ENCODE data around the gene SMAD6. TPM values are rescaled to one million over a fixed set of nuclear protein-coding genes. Genes with fewer than 3 reads are reported as not detected.

The SMAD6 gene
- total RNA-seq, 4 donors from 2014 or later: 9.4 to 18.9 (median 14.3) TPM

GRCh38 chr15:66745530-66746230 is 43.6 kb downstream of the SMAD6 start:
- Histone ChIP-seq H3K4me3 (no peak overlapping the region), H3K4me1 (peaks cover 53 to 76% (median 66%) of the 10 kb centered on the region in 4 donors), H3K27me3 (no peaks in the 10 kb centered on the region), H3K27ac (replicated peaks in 1 of 4) (no peak overlapping the region), H3K9me3 (no peaks in the 10 kb centered on the region), H3K36me3 (no peaks in the 10 kb centered on the region)
- 95% methylated on average over 9 of the region's 9 CpGs for WGBS
- no peak for DNase-seq (ENCODE audit: extremely low spot score)
- TF ChIP-seq, protein P1, sequence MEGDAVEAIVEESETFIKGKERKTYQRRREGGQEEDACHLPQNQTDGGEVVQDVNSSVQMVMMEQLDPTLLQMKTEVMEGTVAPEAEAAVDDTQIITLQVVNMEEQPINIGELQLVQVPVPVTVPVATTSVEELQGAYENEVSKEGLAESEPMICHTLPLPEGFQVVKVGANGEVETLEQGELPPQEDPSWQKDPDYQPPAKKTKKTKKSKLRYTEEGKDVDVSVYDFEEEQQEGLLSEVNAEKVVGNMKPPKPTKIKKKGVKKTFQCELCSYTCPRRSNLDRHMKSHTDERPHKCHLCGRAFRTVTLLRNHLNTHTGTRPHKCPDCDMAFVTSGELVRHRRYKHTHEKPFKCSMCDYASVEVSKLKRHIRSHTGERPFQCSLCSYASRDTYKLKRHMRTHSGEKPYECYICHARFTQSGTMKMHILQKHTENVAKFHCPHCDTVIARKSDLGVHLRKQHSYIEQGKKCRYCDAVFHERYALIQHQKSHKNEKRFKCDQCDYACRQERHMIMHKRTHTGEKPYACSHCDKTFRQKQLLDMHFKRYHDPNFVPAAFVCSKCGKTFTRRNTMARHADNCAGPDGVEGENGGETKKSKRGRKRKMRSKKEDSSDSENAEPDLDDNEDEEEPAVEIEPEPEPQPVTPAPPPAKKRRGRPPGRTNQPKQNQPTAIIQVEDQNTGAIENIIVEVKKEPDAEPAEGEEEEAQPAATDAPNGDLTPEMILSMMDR (IDR thresholded peaks at IDR 0.05): no peak
- TF ChIP-seq EP300 (IDR thresholded peaks at IDR 0.05): no peak
- no peak for TF ChIP-seq POLR2AphosphoS5 (IDR thresholded peaks at IDR 0.05)
- no peak for TF ChIP-seq POLR2A (IDR thresholded peaks at IDR 0.05; ENCODE audit: low read depth)
- intact Hi-C loops (cut with DNase I): no loop called here

DNA sequence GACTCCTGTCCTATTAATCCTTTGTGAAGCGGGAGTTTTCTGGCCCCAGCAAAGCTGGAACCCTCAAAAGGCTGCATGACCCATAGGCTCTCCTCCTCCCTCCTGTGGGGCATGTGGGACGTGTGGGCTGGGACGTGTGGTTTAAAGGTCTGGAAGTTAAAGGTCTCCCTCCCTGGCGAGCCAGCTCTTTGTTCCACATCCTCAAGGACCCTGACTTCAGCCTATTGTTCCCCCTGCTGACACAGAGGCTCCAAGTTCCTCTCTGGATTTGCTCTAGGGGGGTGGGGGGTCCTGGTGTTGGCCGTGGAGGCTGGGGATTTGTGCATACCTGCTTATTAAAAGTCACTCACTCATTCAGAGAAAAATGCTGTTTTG is 44.2 kb downstream of the SMAD6 start:
- Histone ChIP-seq H3K4me3 (no peak overlapping the region), H3K9me3 (no peaks in the 10 kb centered on the region), H3K27me3 (no peaks in the 10 kb centered on the region), H3K4me1 (peaks cover 53 to 77% (median 69%) of the 10 kb centered on the region in 4 donors), H3K27ac (replicated peaks in 1 of 4) (no peak overlapping the region), H3K36me3 (no peaks in the 10 kb centered on the region)
- 76% methylated on average over 5 of the region's 5 CpGs for WGBS
- TF ChIP-seq POLR2A (IDR thresholded peaks at IDR 0.05; ENCODE audit: low read depth) (no peak), EP300 (IDR thresholded peaks at IDR 0.05) (no peak), POLR2AphosphoS5 (IDR thresholded peaks at IDR 0.05) (no peak)
- TF ChIP-seq, protein P1 (IDR thresholded peaks at IDR 0.05): no peak
- intact Hi-C loops (cut with DNase I): no loop called here
- DNase-seq (ENCODE audit: extremely low spot score): no peak

GRCh38 chr15:66747223-66747622 is 45.2 kb downstream of the SMAD6 start:
- Histone ChIP-seq H3K4me1 (peaks cover 63 to 86% (median 76%) of the 10 kb centered on the region in 4 donors), H3K27ac (replicated peaks in 1 of 4) (peak overlapping the region in 1 of 4 donors; percentile 29), H3K36me3 (no peaks in the 10 kb centered on the region), H3K27me3 (no peaks in the 10 kb centered on the region), H3K4me3 (no peak overlapping the region), H3K9me3 (no peaks in the 10 kb centered on the region)
- WGBS: 90% methylated on average over 2 of the region's 8 CpGs
- intact Hi-C loops (cut with DNase I): no loop called here
- no peak for DNase-seq (ENCODE audit: extremely low spot score)
- TF ChIP-seq EP300 (IDR thresholded peaks at IDR 0.05): no peak
- TF ChIP-seq, protein P1 (IDR thresholded peaks at IDR 0.05): no peak

DNA sequence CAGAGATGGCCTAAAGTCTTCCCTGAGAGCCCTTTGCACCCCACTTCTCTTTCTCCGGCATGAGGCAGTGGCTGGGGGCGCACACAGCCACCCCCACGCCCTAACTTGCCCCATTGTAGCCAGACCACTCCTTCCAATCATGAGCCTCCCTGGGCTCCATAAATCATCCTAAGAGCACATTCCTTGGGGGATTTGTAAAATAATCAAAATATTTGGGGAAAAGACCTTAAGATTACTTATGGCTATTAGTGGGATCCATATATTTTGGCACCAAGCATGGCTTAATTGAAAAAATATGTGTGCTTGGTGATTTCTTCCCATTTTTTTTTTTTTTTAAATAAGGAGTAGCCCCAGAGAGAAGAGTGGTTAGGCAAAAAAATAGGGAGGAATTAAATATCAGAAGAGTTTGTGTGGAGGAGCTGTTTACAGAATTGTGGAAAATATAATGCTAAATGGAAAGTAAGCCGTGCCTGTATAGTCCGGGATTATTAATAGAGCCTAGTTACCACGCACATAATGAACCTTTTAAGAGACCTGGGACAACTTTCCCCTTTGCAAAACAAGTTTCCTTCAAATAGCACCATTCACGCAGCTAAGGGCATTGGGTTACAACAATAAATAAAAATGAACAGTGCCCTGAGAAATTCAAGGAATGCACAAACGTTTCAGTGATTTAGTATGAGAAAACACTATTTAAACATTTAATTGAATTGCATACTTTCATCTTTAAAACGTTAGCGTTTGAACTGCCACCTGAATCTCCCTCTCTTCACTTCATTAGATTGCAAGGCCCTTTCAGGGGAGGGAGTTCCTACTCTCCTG is 46.1 kb downstream of the SMAD6 start:
- Histone ChIP-seq H3K4me1 (peaks cover 66 to 85% (median 80%) of the 10 kb centered on the region in 4 donors), H3K36me3 (no peaks in the 10 kb centered on the region), H3K9me3 (no peaks in the 10 kb centered on the region), H3K4me3 (no peak overlapping the region), H3K27me3 (no peaks in the 10 kb centered on the region), H3K27ac (replicated peaks in 1 of 4) (peak overlapping the region in 3 of 4 donors; percentile 28 to 31 (median 29))
- DNase-seq (ENCODE audit: extremely low spot score): no peak
- 50% methylated on average over 10 of the region's 10 CpGs for WGBS
- TF ChIP-seq POLR2AphosphoS5 (IDR thresholded peaks at IDR 0.05): no peak
- no peak for TF ChIP-seq EP300 (IDR thresholded peaks at IDR 0.05)
- TF ChIP-seq, protein P1 (IDR thresholded peaks at IDR 0.05): no peak
- no peak for TF ChIP-seq POLR2A (IDR thresholded peaks at IDR 0.05; ENCODE audit: low read depth)
- intact Hi-C loops (cut with DNase I): no loop called here
